Hepatocyte (in vitro differentiated cells): ENCODE results near the gene MCMBP.
"Not testable (repeated sequence)": the region's sequence is repeated elsewhere in the genome, so short reads cannot be mapped to it uniquely, and the experiment has no call there.

Source experiments
- CTCF ChIP-seq: fragments of 200-600 bp; sonication (generic); IDR thresholded peaks from 2 replicates; pipeline ENCODE4 v1.5.1; 2016; ENCODE audit warnings: antibody characterized with exemption, mild to moderate bottlenecking; ENCODE audit not compliant: poor library complexity
- EZH2 ChIP-seq: fragments of 200-600 bp; sonication (generic); IDR thresholded peaks from 2 replicates; pipeline ENCODE4 v1.6.1; 2016; ENCODE audit warnings: antibody characterized with exemption, mild to moderate bottlenecking, borderline replicate concordance

GRCh38 chr10:119886070-119886469 is 13.4 kb upstream of the MCMBP start:
- not testable (repeated sequence) for TF ChIP-seq CTCF, EZH2
